Measurements from ENCODE around the gene DNALI1.

The DNALI1 gene

DNA sequence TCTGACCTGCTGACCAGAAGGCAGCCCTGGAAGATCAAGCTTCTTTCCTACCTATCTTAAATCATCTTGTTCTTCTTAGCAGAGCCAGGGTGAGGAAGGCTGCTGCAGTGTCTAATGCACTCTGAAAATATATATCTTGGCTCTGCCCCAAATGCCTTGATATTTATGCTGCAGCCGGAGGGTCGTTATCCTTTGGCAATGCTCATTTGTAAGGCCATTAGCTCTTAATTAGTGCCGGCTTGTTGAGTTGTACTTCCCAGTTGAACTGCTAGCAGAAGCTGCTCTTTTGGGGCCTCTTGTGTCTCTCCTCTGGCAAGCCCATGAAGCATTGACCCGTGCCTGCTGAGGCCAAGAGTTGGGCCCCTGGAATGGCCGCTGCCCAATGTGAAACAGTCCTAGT is 43.2 kb downstream of the DNALI1 start:
- H3K4me3 ChIP-seq (ENCODE audit: low read length), result no peak overlapping the region
- no peak for DNase-seq (ENCODE audit: low read depth)
- TF ChIP-seq, protein P1, sequence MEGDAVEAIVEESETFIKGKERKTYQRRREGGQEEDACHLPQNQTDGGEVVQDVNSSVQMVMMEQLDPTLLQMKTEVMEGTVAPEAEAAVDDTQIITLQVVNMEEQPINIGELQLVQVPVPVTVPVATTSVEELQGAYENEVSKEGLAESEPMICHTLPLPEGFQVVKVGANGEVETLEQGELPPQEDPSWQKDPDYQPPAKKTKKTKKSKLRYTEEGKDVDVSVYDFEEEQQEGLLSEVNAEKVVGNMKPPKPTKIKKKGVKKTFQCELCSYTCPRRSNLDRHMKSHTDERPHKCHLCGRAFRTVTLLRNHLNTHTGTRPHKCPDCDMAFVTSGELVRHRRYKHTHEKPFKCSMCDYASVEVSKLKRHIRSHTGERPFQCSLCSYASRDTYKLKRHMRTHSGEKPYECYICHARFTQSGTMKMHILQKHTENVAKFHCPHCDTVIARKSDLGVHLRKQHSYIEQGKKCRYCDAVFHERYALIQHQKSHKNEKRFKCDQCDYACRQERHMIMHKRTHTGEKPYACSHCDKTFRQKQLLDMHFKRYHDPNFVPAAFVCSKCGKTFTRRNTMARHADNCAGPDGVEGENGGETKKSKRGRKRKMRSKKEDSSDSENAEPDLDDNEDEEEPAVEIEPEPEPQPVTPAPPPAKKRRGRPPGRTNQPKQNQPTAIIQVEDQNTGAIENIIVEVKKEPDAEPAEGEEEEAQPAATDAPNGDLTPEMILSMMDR (conservative IDR thresholded peaks at IDR 0.05; ENCODE audit: low read length), result no peak

DNA sequence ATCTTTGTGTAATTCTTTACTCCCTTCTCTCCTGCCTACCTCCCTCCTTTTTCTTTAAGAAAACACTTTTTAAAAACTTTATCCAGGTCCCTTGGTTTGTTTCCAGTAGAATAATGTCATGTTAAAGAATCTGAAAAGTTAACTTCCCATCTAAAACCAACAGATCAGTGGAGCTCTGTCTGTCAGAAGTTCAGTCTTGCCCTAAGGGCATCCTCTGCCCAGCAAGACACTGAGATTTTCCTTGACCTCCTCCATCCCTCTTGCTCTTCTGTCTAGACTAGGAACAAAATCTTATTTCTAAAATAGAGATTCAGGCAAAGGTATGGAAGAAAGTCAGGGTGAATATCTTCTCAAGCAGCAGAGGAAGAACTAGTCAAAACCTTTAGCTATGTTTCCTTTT is 44.7 kb downstream of the DNALI1 start:
- DNase-seq (ENCODE audit: low read depth), result no peak
- TF ChIP-seq, protein P1 (conservative IDR thresholded peaks at IDR 0.05; ENCODE audit: low read length), result no peak
- no peak overlapping the region for H3K4me3 ChIP-seq (ENCODE audit: low read length)

DNA sequence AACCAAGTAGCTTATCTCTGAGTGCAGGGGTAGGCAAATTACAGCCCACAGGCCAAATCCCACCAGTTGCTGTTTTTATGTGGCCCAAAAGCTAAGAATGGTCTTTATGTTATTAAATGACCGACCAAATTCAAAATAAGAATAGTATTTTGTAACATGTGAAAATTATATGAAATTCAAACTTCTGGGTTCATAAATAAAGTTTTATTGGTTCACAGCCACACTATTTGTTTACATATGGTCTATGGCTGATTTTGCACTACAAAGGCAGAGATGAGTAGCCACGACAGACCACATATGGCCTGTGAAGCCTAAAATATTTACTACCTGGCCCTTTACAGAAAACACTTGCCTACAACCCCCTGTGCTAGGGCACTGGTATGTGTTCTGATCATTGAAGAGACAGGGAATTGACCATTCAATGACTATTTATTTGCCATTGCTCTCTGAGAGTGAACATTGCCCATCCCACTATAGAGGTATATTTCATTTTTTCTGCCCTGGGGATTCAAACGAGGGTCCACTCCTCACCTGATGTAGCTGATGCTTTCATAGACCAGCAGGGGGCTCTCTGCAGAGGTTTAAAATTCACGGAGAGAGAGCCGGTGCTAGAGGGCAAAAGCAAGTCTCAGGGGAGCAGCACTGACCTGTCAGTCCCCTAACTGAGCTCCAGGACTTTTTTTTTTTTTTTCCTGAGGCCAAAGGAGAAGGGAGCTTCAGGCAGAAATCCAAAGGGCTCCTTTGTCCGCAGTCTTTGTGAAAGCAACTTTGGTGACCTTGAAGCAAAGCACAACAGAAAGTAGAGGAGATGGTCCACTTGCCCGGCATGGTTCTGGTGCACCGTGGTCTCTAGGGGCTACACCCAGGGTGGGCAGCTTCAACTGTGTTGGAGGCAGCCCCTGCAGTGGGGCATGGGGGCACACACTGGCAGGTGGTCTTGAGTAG is 46.3 kb downstream of the DNALI1 start:
- TF ChIP-seq, protein P1 (conservative IDR thresholded peaks at IDR 0.05; ENCODE audit: low read length), result peak; percentile 75
- peak; percentile 38 for DNase-seq (ENCODE audit: low read depth)

DNA sequence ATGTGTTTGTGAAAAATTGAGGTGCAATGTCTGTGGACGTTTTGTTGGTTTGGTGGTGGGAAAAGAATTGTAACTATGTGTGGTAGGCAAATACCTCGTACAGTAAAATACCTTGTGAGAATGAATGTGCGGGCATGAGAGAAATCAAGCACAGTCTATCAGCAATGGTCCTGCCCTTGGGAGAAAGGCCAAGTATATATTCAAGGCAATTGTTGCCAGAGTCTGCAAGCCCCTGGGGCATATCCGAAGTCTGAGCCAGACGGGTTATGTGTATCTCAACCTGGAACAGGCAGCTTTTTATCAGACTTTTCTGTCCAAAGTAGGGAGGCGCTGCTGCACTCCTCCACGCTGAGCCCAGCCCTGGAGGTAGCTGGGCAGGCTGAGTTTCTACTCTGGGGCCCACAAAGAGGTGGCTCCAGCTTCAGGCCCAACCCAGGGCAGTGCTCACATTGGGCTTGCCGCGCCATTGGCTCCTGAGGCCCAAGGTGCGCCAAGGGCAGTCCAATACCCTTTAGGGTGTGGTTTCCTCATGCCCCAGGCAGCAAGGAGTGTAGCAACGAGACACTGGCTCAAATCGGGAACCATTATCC is 48.4 kb downstream of the DNALI1 start:
- no peak for DNase-seq (ENCODE audit: low read depth)
- TF ChIP-seq, protein P1 (conservative IDR thresholded peaks at IDR 0.05; ENCODE audit: low read length), result no peak
- H3K4me3 ChIP-seq (ENCODE audit: low read length), result no peak overlapping the region

More for the DNA sequence above, 46.3 kb downstream of the DNALI1 start:
- H3K4me3 ChIP-seq (ENCODE audit: low read length), result no peak overlapping the region

GRCh38 chr1:37605806-37606474 is 49.2 kb downstream of the DNALI1 start:
- peak overlapping the region; percentile 27 for H3K4me3 ChIP-seq (ENCODE audit: low read length)
- DNase-seq (ENCODE audit: low read depth), result peak; percentile 90
- TF ChIP-seq, protein P1 (conservative IDR thresholded peaks at IDR 0.05; ENCODE audit: low read length), result no peak

DNA sequence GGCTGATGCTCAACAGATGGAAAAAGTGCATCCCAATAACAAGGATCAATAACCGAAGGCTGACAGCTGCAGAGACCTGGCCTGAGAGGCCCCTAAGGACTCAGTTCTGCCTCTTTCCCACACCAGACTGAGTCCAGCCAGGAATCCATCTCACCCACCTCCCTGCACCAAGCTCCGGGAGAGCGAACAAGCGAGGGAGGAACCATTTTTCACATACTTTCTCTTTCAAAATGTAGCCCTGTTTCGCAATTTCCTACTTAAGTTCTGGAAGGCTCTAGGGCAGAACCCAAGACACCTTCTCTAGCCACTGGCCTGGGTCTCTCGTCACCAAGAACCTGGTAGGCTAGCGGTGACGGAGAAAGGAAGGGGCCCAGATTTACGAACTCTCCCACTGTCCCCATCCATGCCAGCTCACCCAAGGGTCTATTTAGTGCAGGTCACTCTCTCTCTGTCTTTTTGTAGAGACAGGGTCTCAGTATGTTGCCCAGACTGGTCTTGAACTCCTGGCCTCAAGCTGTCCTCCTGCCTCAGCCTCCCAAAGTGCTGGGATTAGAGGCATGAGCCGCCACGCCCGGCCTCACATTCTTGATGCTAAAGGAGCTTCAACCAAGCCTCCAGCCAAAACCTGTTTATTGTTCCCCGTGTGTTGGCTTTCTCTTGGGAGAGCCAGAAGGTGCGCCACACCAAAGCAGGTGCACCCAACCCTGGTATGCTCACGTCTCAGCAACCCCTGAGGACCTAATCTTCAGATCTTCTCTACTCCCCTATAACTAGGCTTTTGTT is 49.9 kb downstream of the DNALI1 start:
- DNase-seq (ENCODE audit: low read depth), result peak; percentile 87

More for the DNA sequence above, 49.9 kb downstream of the DNALI1 start:
- TF ChIP-seq, protein P1 (conservative IDR thresholded peaks at IDR 0.05; ENCODE audit: low read length), result no peak
- H3K4me3 ChIP-seq (ENCODE audit: low read length), result peak overlapping the region; percentile 27

Measured in AG10803 (cell line).